IMR-90 (cell line): ENCODE data around the gene TSEN54. TPM values are rescaled to one million over a fixed set of nuclear protein-coding genes. Genes with fewer than 3 reads are reported as not detected.

Source experiments
- ATAC-seq: fragments of 200-7000 bp; cut with Tn5 transposase; 2 replicates; pipeline ENCODE4 v1.9.1; 2020; ENCODE audit warnings: low read depth, mild to moderate bottlenecking, moderate library complexity
- BruUV-seq: library from RNA; stranded (reverse); fragments of 400-500 nt; replicated peaks from 2 replicates; lab custom pipeline; 2021; lab: Mats Ljungman, UMichigan
- CTCF ChIA-PET: fragments of 300-600 bp; formaldehyde crosslinking; extraction: SDS; loops from one replicate; lab custom pipeline; 2021; ENCODE audit warnings: antibody characterized with exemption; lab: Yijun Ruan, JAX
- POLR2A ChIA-PET: fragments of 300-600 bp; sonication (Branson Sonifier 250); formaldehyde crosslinking; loops from one replicate; lab custom pipeline; 2022; ENCODE audit warnings: antibody characterized with exemption; ENCODE audit not compliant: unreplicated experiment; lab: Charles Lee
- DNase-seq: peaks from one replicate; pipeline ENCODE4 v3.0.0; 2013
- H2AFZ ChIP-seq: replicated peaks from 2 replicates; pipeline ENCODE3; 2013; ENCODE audit warnings: low read length, mild to moderate bottlenecking; ENCODE audit not compliant: poor library complexity
- H2AK5ac ChIP-seq: 2 replicates; pipeline ENCODE4 v1.6.1; 2013; ENCODE audit warnings: low read depth, low read length, inconsistent platforms
- H2AK9ac ChIP-seq: replicated peaks from 2 replicates; pipeline ENCODE3; 2013; ENCODE audit warnings: mild to moderate bottlenecking, low read depth, low read length, moderate library complexity; ENCODE audit not compliant: poor library complexity
- H2BK120ac ChIP-seq: 2 replicates; pipeline ENCODE4 v1.6.1; 2013; ENCODE audit warnings: low read depth, low read length, inconsistent platforms
- H2BK15ac ChIP-seq: 3 replicates; pipeline ENCODE4 v1.6.1; 2013; ENCODE audit warnings: low read depth, low read length, inconsistent platforms
- H2BK20ac ChIP-seq: 2 replicates; pipeline ENCODE4 v1.6.1; 2013; ENCODE audit warnings: low read depth, mild to moderate bottlenecking, inconsistent platforms, low read length, moderate library complexity
- H2BK5ac ChIP-seq: 2 replicates; pipeline ENCODE4 v1.6.1; 2013; ENCODE audit warnings: mild to moderate bottlenecking, low read depth, low read length, inconsistent platforms; ENCODE audit not compliant: poor library complexity, severe bottlenecking
- H3K14ac ChIP-seq: replicated peaks from 2 replicates; pipeline ENCODE4 v1.6.1; 2013; ENCODE audit warnings: low read depth, low read length, inconsistent platforms
- H3K18ac ChIP-seq: 2 replicates; pipeline ENCODE4 v1.6.1; 2013; ENCODE audit warnings: low read depth, low read length, control low read depth
- H3K23ac ChIP-seq: 2 replicates; pipeline ENCODE4 v1.6.1; 2013; ENCODE audit warnings: low read depth, low read length, inconsistent platforms
- H3K27ac ChIP-seq: 2 replicates; pipeline ENCODE4 v1.5.1; 2013; ENCODE audit warnings: mild to moderate bottlenecking, control low read depth, low read length; ENCODE audit not compliant: insufficient read depth
- H3K27me3 ChIP-seq: 2 replicates; pipeline ENCODE4 v1.6.1; 2013; ENCODE audit warnings: low read length; ENCODE audit not compliant: control insufficient read depth, insufficient read depth
- H3K36me3 ChIP-seq: 2 replicates; pipeline ENCODE4 v1.6.1; 2013; ENCODE audit warnings: low read length, mixed read lengths; ENCODE audit not compliant: control insufficient read depth, insufficient read depth
- H3K4ac ChIP-seq: 2 replicates; pipeline ENCODE4 v1.6.1; 2013; ENCODE audit warnings: low read depth, low read length, inconsistent platforms
- H3K4me1 ChIP-seq: 2 replicates; pipeline ENCODE4 v1.6.1; 2013; ENCODE audit warnings: low read length, mixed read lengths; ENCODE audit not compliant: control insufficient read depth, insufficient read depth
- H3K4me2 ChIP-seq: 2 replicates; pipeline ENCODE4 v1.6.1; 2013; ENCODE audit warnings: low read depth, mild to moderate bottlenecking, control low read depth, low read length, moderate library complexity
- H3K4me3 ChIP-seq: 2 replicates; pipeline ENCODE4 v1.5.1; 2013; ENCODE audit warnings: low read depth, mild to moderate bottlenecking, control low read depth, low read length, moderate library complexity; ENCODE audit not compliant: insufficient read depth
- H3K56ac ChIP-seq: 2 replicates; pipeline ENCODE4 v1.6.1; 2013; ENCODE audit warnings: low read length, inconsistent platforms; ENCODE audit not compliant: insufficient read depth; ENCODE audit errors: extremely low read depth
- H3K79me1 ChIP-seq, 2 experiments: 2 replicates each; pipeline ENCODE4 v1.6.1; 2013; ENCODE audit warnings: low read length in 2 of 2, inconsistent platforms in 1 of 2, low read depth in 1 of 2
- H3K9ac ChIP-seq: 2 replicates; pipeline ENCODE4 v1.6.1; 2013; ENCODE audit warnings: low read depth, low read length, control low read depth
- H3K9me1 ChIP-seq: 2 replicates; pipeline ENCODE4 v1.6.1; 2013; ENCODE audit warnings: low read length, inconsistent platforms; ENCODE audit not compliant: insufficient read depth
- H3K9me3 ChIP-seq: 2 replicates; pipeline ENCODE4 v1.6.1; 2013; ENCODE audit warnings: low read length; ENCODE audit not compliant: control insufficient read depth, insufficient read depth
- H4K20me1 ChIP-seq: 2 replicates; pipeline ENCODE4 v1.6.1; 2013; ENCODE audit warnings: low read length, inconsistent platforms; ENCODE audit not compliant: insufficient read depth
- H4K5ac ChIP-seq: 2 replicates; pipeline ENCODE4 v1.6.1; 2013; ENCODE audit warnings: mild to moderate bottlenecking, low read depth, low read length, control low read depth
- H4K8ac ChIP-seq, 2 experiments: 2 replicates each; pipeline ENCODE4 v1.6.1; 2013; ENCODE audit warnings: low read depth in 2 of 2, low read length in 2 of 2, control low read depth in 1 of 2, inconsistent platforms in 1 of 2
- H4K91ac ChIP-seq: 2 replicates; pipeline ENCODE4 v1.6.1; 2013; ENCODE audit warnings: low read depth, low read length, inconsistent platforms; ENCODE audit not compliant: insufficient read depth
- CEBPB ChIP-seq: IDR thresholded peaks from 2 replicates; pipeline ENCODE4 v1.6.1; 2012; ENCODE audit warnings: low read depth, low read length, improper control_type of control experiment
- POLR2A ChIP-seq: IDR thresholded peaks from 2 replicates; pipeline ENCODE4 v1.6.1; 2012; ENCODE audit warnings: mild to moderate bottlenecking, low read depth, low read length
- WGBS, 2 experiments: methylation state at CpG; one replicate each; pipeline versions ENCODE4 v1.1.5 to v1.1.7; 2013; ENCODE audit warnings: missing lambda C conversion rate in 2 of 2; ENCODE audit not compliant: insufficient read length in 1 of 2; ENCODE audit errors: extremely low coverage in 2 of 2; 5-methylcytosine and 5-hydroxymethylcytosine counted together
- dilution Hi-C: fragments of 300-500 bp; cut with HindIII; formaldehyde crosslinking; loops from one replicate; pipeline ENCODE4 v1.14.3; 2018; ENCODE audit warnings: low sequenced_read_pairs; ENCODE audit not compliant: unreplicated experiment
- in situ Hi-C: fragments of 300-500 bp; cut with MboI; formaldehyde crosslinking; loops from 3 replicates; pipeline ENCODE4 v1.14.3; 2019; ENCODE audit warnings: low sequenced_read_pairs, inconsistent platforms, mixed read lengths
- intact Hi-C: fragments of 100-400 bp; cut with micrococcal nuclease; formaldehyde crosslinking; loops from 2 replicates; pipeline ENCODE4 v1.10.0; 2022
- polyA plus RNA-seq, 3 experiments: library from polyadenylated mRNA; depleted of rRNA; stranded (reverse); fragments of >200 nt; gene quantifications; 2 replicates each; pipeline ENCODE4 v1.2.3, GENCODE V29; 2012; ENCODE audit warnings: low replicate concordance in 1 of 3
- total RNA-seq: library from RNA; depleted of rRNA; stranded (reverse); fragments of >200 nt; gene quantifications from 2 replicates; pipeline ENCODE4 v1.2.3, GENCODE V29; 2012
- TF ChIP-seq, protein P1 (sequence below): conservative IDR thresholded peaks from 2 replicates; pipeline ENCODE4 v1.5.1; 2012; ENCODE audit warnings: mild to moderate bottlenecking, low read depth, low read length, improper control_type of control experiment

TSEN54 gene
- total and polyA plus RNA-seq, 2 of the 4 experiments (the other 2 are of a cell fraction): 7.2 to 14.9 TPM

- H3K14ac ChIP-seq: 0 out of 2 replicates have a peak overlapping the region, but pooled peaks have one; percentile 13
- intact Hi-C loops: no loop called here
- no peak overlapping the region for H2AK5ac ChIP-seq
- H3K4ac ChIP-seq: no peak overlapping the region
- no peak overlapping the region for H3K9ac ChIP-seq
- H2BK120ac ChIP-seq: no peak overlapping the region
- in situ Hi-C loops: no loop called here
- H4K20me1 ChIP-seq: no peaks in the 10 kb centered on the region
- POLR2A ChIA-PET: interaction anchor here (0.6 kb wide), 1 partner anchor 8 kb away, joined by 7 read pairs; no protein-coding TSS in a partner anchor
- 77% methylated on average over 4 of the region's 13 CpGs; no CpG with 5 or more reads in 1 of the 2 experiments for WGBS, 2 experiments
- H2AFZ ChIP-seq: peak overlapping the region; percentile 32
- H3K9me3 ChIP-seq: no peaks in the 10 kb centered on the region
- no peak overlapping the region for H4K5ac ChIP-seq
- H3K79me1 ChIP-seq: no peaks in the 10 kb centered on the region
- H3K9me1 ChIP-seq: no peaks in the 10 kb centered on the region
- no peak overlapping the region for H3K4me3 ChIP-seq
- no peak overlapping the region for H3K27ac ChIP-seq
- CTCF ChIA-PET: no interaction called here
- H3K4me2 ChIP-seq: no peak overlapping the region
- peaks cover 62% of the 10 kb centered on the region for H3K27me3 ChIP-seq
- H4K91ac ChIP-seq: no peak overlapping the region
- no peak overlapping the region for H3K56ac ChIP-seq
- DNase-seq (no peak), ATAC-seq (peak; percentile 35; the same call in 1 of the 2 replicates)
- H3K23ac ChIP-seq: no peak overlapping the region
- H3K4me1 ChIP-seq: no peaks in the 10 kb centered on the region
- TF ChIP-seq, protein P1, sequence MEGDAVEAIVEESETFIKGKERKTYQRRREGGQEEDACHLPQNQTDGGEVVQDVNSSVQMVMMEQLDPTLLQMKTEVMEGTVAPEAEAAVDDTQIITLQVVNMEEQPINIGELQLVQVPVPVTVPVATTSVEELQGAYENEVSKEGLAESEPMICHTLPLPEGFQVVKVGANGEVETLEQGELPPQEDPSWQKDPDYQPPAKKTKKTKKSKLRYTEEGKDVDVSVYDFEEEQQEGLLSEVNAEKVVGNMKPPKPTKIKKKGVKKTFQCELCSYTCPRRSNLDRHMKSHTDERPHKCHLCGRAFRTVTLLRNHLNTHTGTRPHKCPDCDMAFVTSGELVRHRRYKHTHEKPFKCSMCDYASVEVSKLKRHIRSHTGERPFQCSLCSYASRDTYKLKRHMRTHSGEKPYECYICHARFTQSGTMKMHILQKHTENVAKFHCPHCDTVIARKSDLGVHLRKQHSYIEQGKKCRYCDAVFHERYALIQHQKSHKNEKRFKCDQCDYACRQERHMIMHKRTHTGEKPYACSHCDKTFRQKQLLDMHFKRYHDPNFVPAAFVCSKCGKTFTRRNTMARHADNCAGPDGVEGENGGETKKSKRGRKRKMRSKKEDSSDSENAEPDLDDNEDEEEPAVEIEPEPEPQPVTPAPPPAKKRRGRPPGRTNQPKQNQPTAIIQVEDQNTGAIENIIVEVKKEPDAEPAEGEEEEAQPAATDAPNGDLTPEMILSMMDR: no peak
- TF ChIP-seq POLR2A (no peak), CEBPB (no peak)
- no peaks in the 10 kb centered on the region for H3K36me3 ChIP-seq
- peak overlapping the region; percentile 31 for H2AK9ac ChIP-seq
- BruUV-seq: no TSS peak
- H4K8ac ChIP-seq: no peak overlapping the region
- H2BK5ac ChIP-seq: no peak overlapping the region
- H3K18ac ChIP-seq: no peak overlapping the region
- no peak overlapping the region for H2BK20ac ChIP-seq
- no peak overlapping the region for H2BK15ac ChIP-seq
- dilution Hi-C loops: no loop called here
Observed at GRCh38 chr17:75539967-75540729, 23.8 kb downstream of the TSEN54 start.
